ENCODE measurements around the gene CCDC141.

DNA sequence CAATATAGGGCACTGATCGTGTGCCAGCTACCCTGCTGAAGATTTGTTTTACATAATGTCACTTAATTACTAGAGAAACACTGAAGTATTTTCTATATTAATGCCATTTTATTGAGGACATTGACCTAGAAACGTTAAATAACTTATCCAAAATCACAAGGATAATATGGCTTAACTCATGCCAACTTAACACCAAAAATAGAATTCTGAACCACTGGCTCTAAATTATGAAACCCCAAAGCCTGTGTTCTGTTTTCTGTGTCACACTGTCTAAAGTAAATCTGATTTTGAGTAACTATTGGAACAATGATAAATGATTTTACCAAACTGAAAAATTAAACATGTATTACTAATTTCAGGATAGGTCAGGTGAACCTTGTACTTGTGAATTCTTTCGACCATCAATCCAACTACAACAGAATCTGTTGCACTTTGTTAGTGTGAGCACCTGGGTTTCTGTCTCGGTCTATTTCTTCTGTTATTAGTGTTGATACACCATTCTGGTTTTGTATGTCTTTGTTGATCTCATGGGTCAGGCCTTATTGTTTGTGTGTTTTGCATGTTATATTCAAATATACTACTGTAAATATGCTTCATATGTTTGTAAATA is 48.2 kb upstream of the CCDC141 start:
- TF ChIP-seq EZH2 (IDR thresholded peaks at IDR 0.05; ENCODE audit: borderline replicate concordance, low read depth, low read length, severe bottlenecking) (no peak), POLR2AphosphoS5 (IDR thresholded peaks at IDR 0.05; ENCODE audit: insufficient read depth, low read depth, low read length) (no peak)
- TF ChIP-seq, protein P1, sequence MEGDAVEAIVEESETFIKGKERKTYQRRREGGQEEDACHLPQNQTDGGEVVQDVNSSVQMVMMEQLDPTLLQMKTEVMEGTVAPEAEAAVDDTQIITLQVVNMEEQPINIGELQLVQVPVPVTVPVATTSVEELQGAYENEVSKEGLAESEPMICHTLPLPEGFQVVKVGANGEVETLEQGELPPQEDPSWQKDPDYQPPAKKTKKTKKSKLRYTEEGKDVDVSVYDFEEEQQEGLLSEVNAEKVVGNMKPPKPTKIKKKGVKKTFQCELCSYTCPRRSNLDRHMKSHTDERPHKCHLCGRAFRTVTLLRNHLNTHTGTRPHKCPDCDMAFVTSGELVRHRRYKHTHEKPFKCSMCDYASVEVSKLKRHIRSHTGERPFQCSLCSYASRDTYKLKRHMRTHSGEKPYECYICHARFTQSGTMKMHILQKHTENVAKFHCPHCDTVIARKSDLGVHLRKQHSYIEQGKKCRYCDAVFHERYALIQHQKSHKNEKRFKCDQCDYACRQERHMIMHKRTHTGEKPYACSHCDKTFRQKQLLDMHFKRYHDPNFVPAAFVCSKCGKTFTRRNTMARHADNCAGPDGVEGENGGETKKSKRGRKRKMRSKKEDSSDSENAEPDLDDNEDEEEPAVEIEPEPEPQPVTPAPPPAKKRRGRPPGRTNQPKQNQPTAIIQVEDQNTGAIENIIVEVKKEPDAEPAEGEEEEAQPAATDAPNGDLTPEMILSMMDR (IDR thresholded peaks at IDR 0.05; ENCODE audit: extremely low read depth in 1 of 2, insufficient read depth in 1 of 2, low read depth in 1 of 2, low read length in 2 of 2), result no peak
- TF ChIP-seq, protein P2, sequence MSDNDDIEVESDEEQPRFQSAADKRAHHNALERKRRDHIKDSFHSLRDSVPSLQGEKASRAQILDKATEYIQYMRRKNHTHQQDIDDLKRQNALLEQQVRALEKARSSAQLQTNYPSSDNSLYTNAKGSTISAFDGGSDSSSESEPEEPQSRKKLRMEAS (IDR thresholded peaks at IDR 0.05; ENCODE audit: insufficient read depth, insufficient read length), result no peak

All from endothelial cell of umbilical vein (primary cell).